K562 (cell line): ENCODE results near the gene CALD1. TPM values are rescaled to one million over a fixed set of nuclear protein-coding genes. Genes with fewer than 3 reads are reported as not detected.

Source experiments
- ATAC-seq: fragments of 200-7000 bp; cut with Tn5 transposase; 3 replicates; pipeline ENCODE4 v1.9.1; 2020; ENCODE audit warnings: moderate library complexity
- BruUV-seq: library from RNA; stranded (reverse); fragments of 400-500 nt; replicated peaks from 2 replicates; lab custom pipeline; 2021; lab: Mats Ljungman, UMichigan
- CTCF ChIA-PET: fragments of 300-600 bp; formaldehyde crosslinking; extraction: SDS; loops from one replicate; lab custom pipeline; 2021; ENCODE audit warnings: low intra/inter-chr PET ratio; lab: Yijun Ruan, JAX
- POLR2A ChIA-PET: fragments of 300-600, 350-650 bp; sonication (Branson Sonifier 250); formaldehyde crosslinking; extraction: SDS; loops from one replicate; lab custom pipeline; 2021; ENCODE audit warnings: antibody characterized with exemption, inconsistent platforms; lab: Yijun Ruan, JAX
- DNase-seq, 4 experiments: peaks; one replicate each; pipeline versions ENCODE4 v3.0.0 to v3.0.0-alpha.2; 2011 to 2018; ENCODE audit warnings: low spot score in 3 of 4, mixed read lengths in 3 of 4; ENCODE audit errors: extremely low read depth in 1 of 4
- FAIRE-seq: peaks from 2 replicates; lab custom pipeline; 2011; peaks lifted over from hg19 to GRCh38; lab: Jason Lieb, UNC
- H2AFZ ChIP-seq: 2 replicates; pipeline ENCODE4 v1.6.0; 2011; ENCODE audit warnings: low read depth, low read length, control low read depth, inconsistent platforms
- H3K27ac ChIP-seq: fragments of 200-600 bp; 3 replicates; pipeline ENCODE4 v1.8.0; 2011; ENCODE audit warnings: low read depth, mild to moderate bottlenecking, control low read depth, inconsistent platforms, low read length, moderate library complexity, mixed read lengths; ENCODE audit errors: extremely low read depth
- H3K27me3 ChIP-seq, 2 experiments: fragments of 300-600 bp in 1 of 2; 2 replicates in 1 of 2; 3 replicates in 1 of 2; pipeline versions ENCODE4 v1.6.0 to v1.8.0; 2011; ENCODE audit warnings: inconsistent platforms in 2 of 2, low read length in 2 of 2, mild to moderate bottlenecking in 1 of 2, mixed read lengths in 1 of 2, moderate library complexity in 1 of 2; ENCODE audit not compliant: control insufficient read depth in 2 of 2, insufficient read depth in 2 of 2
- H3K36me3 ChIP-seq: fragments of 300-600 bp; 3 replicates; pipeline ENCODE4 v1.8.0; 2011; ENCODE audit warnings: mild to moderate bottlenecking, low read length, inconsistent platforms; ENCODE audit not compliant: control insufficient read depth, insufficient read depth
- H3K4me1 ChIP-seq, 2 experiments: fragments of 200-600 bp in 1 of 2; replicated peaks in 1 of 2; 2 replicates in 1 of 2; 3 replicates in 1 of 2; pipeline versions ENCODE4 v1.5.1 to v1.8.0; 2011; ENCODE audit warnings: inconsistent platforms in 2 of 2, low read length in 2 of 2, mild to moderate bottlenecking in 1 of 2, mixed read lengths in 1 of 2, moderate library complexity in 1 of 2; ENCODE audit not compliant: control insufficient read depth in 2 of 2, insufficient read depth in 2 of 2
- H3K4me2 ChIP-seq: 2 replicates; pipeline ENCODE4 v1.6.1; 2011; ENCODE audit warnings: low read length, control low read depth, inconsistent platforms, mixed read lengths; ENCODE audit not compliant: insufficient read depth
- H3K4me3 ChIP-seq: fragments of 200-600 bp; sonication (generic), shearing (Covaris generic); 2 replicates; pipeline ENCODE4 v1.5.1; 2016; ENCODE audit warnings: control low read depth, inconsistent platforms
- H3K79me2 ChIP-seq: fragments of 200-600 bp; 3 replicates; pipeline ENCODE4 v1.8.0; 2011; ENCODE audit warnings: low read length, inconsistent platforms; ENCODE audit not compliant: control insufficient read depth, insufficient read depth
- H3K9ac ChIP-seq, 2 experiments: 2 replicates each; pipeline versions ENCODE4 v1.6.0 to v1.6.1; 2011; ENCODE audit warnings: low read depth in 2 of 2, low read length in 2 of 2, control low read depth in 1 of 2, inconsistent platforms in 1 of 2, mild to moderate bottlenecking in 1 of 2, mixed read lengths in 1 of 2; ENCODE audit not compliant: insufficient read depth in 1 of 2
- H3K9me1 ChIP-seq: one replicate; pipeline ENCODE4 v1.6.0; 2011; ENCODE audit warnings: inconsistent platforms, mild to moderate bottlenecking, low read length, moderate library complexity; ENCODE audit not compliant: control insufficient read depth, insufficient read depth
- H3K9me3 ChIP-seq: replicated peaks from 2 replicates; pipeline ENCODE4 v1.5.1; 2011; ENCODE audit warnings: low read depth, low read length, inconsistent platforms; ENCODE audit not compliant: control insufficient read depth, insufficient read depth
- H4K20me1 ChIP-seq: replicated peaks from 2 replicates; pipeline ENCODE4 v1.6.1; 2011; ENCODE audit warnings: low read length, inconsistent platforms, mixed read lengths; ENCODE audit not compliant: control insufficient read depth, insufficient read depth
- ARID2 ChIP-seq: fragments of 450-650 bp; IDR thresholded peaks from 2 replicates; pipeline ENCODE4 v1.6.1; 2017; ENCODE audit warnings: antibody characterized with exemption, mild to moderate bottlenecking
- BDP1 ChIP-seq: IDR thresholded peaks from 3 replicates; pipeline ENCODE4 v1.6.1; 2011; ENCODE audit not compliant: insufficient read length, insufficient read depth
- BMI1 ChIP-seq: fragments of 150-350 bp; IDR thresholded peaks from 2 replicates; pipeline ENCODE4 v1.6.1; 2014; ENCODE audit warnings: low read length
- EHMT2 ChIP-seq: fragments of 450-650 bp; IDR thresholded peaks from 2 replicates; pipeline ENCODE4 v1.6.1; 2018; ENCODE audit warnings: antibody characterized with exemption
- GABPB1 ChIP-seq: sonication (generic); formaldehyde crosslinking; IDR thresholded peaks from 2 replicates; pipeline ENCODE4 v1.8.0; 2022; ENCODE audit warnings: mild to moderate bottlenecking, missing genetic modification reagents
- HDAC2 ChIP-seq: fragments of 450-650 bp; IDR thresholded peaks from 2 replicates; pipeline ENCODE4 v1.6.1; 2016; ENCODE audit warnings: mild to moderate bottlenecking
- MCM5 ChIP-seq: fragments of 450-650 bp; IDR thresholded peaks from 2 replicates; pipeline ENCODE4 v1.6.1; 2016; ENCODE audit warnings: low read depth
- RCOR1 ChIP-seq, 2 experiments: IDR thresholded peaks; 2 replicates each; pipeline ENCODE4 v1.6.1; 2012; ENCODE audit warnings: low read depth in 2 of 2, low read length in 2 of 2, borderline replicate concordance in 1 of 2, improper control_type of control experiment in 1 of 2
- TAF1 ChIP-seq: IDR thresholded peaks from 2 replicates; pipeline ENCODE4 v1.6.1; 2011; ENCODE audit warnings: mild to moderate bottlenecking, low read length, moderate library complexity; ENCODE audit not compliant: insufficient read depth, control insufficient read depth, severe bottlenecking; ENCODE audit errors: extremely low read depth
- WHSC1 ChIP-seq: IDR thresholded peaks from one replicate; pipeline ENCODE4 v1.6.1; 2012; ENCODE audit warnings: low read length, control low read depth, inconsistent platforms
- ZNF174 ChIP-seq: fragments of 250-450 bp; sonication (Bioruptor Pico); IDR thresholded peaks from 2 replicates; pipeline ENCODE4 v1.4.0; 2020; ENCODE audit warnings: mild to moderate bottlenecking
- ZNF445 ChIP-seq: fragments of 250-450 bp; sonication (Bioruptor Pico); IDR thresholded peaks from 2 replicates; pipeline ENCODE4 v1.4.0; 2020; ENCODE audit warnings: low read depth, mild to moderate bottlenecking, moderate library complexity
- ZNF551 ChIP-seq: fragments of 250-450 bp; sonication (Bioruptor Pico); IDR thresholded peaks from 2 replicates; pipeline ENCODE4 v1.5.0; 2021; ENCODE audit warnings: mild to moderate bottlenecking, moderate library complexity
- ZSCAN32 ChIP-seq: fragments of 450-650 bp; formaldehyde crosslinking; IDR thresholded peaks from 2 replicates; pipeline ENCODE4 v1.4.0; 2020; ENCODE audit warnings: mild to moderate bottlenecking, moderate library complexity
- WGBS: fragments of 100-300 bp; shearing (Covaris generic); methylation state at CpG from one replicate; pipeline ENCODE4 v1.1.6; 2016; ENCODE audit warnings: low coverage, mixed read lengths; ENCODE audit not compliant: insufficient coverage; ENCODE audit errors: missing lambda C conversion rate; 5-methylcytosine and 5-hydroxymethylcytosine counted together
- in situ Hi-C: fragments of 300-500 bp; cut with MboI; formaldehyde crosslinking; loops from 4 replicates; pipeline ENCODE4 v1.15.0; 2018; ENCODE audit warnings: inconsistent platforms, mixed read lengths
- intact Hi-C: fragments of 100-400 bp; cut with micrococcal nuclease; formaldehyde crosslinking; loops from 2 replicates; pipeline ENCODE4 v1.14.2; 2022
- polyA plus RNA-seq, 8 experiments: library from polyadenylated mRNA; depleted of rRNA in 4 of 8; stranded (reverse) in 5 of 8; unstranded in 3 of 8; fragments of >200 nt; fragmentation: Nextera tagmentation in 2 of 8; fragmentation: Illumina TruSeq in 1 of 8; extraction: Ambion mirVana in 2 of 8; extraction: Trizol in 1 of 8; gene quantifications; 2 replicates each; pipeline versions ENCODE4 v1.2.1 to v1.2.3, GENCODE V29; 2011 to 2014; ENCODE audit warnings: inconsistent platforms in 1 of 8, missing spikeins in 1 of 8
- total RNA-seq, 7 experiments: library from RNA; depleted of rRNA in 6 of 7; stranded (reverse); fragments of >200 nt in 6 of 7; fragmentation: Illumina TruSeq in 2 of 7; extraction: Trizol in 2 of 7; gene quantifications; 2 replicates each; pipeline versions ENCODE4 v1.2.1 to v1.2.3, GENCODE V29; 2011 to 2021; ENCODE audit warnings: low replicate concordance in 1 of 7

Gene CALD1
- total and polyA plus RNA-seq, 9 of the 15 experiments (the other 6 are each of a cell fraction or from before 2014, with no cell fraction given), result 0.40 TPM; not detected in 8

GRCh38 chr7:134900166-134900982 is 120.9 kb downstream of the CALD1 start:
- TF ChIP-seq WHSC1 (no peak), TAF1 (no peak), ZNF445 (CRISPR knock-in tag) (no peak), GABPB1 (no peak), MCM5 (no peak), ZNF174 (CRISPR knock-in tag) (no peak), HDAC2 (no peak), ARID2 (no peak), RCOR1 (IDR thresholded peaks at IDR 0.05; ENCODE audit: borderline replicate concordance in 1 of 2, low read depth in 2 of 2, low read length in 2 of 2) (no peak), EHMT2 (no peak), ZSCAN32 (CRISPR knock-in tag) (no peak), ZNF551 (CRISPR knock-in tag) (no peak), BMI1 (no peak), BDP1 (no peak)
- no peaks in the 10 kb centered on the region for H4K20me1 ChIP-seq
- WGBS, result under 1% methylated on average over 9 of the region's 9 CpGs
- H3K9me1 ChIP-seq, result no peaks in the 10 kb centered on the region
- FAIRE-seq (no peak), DNase-seq (no peak), ATAC-seq (no peak)
- H3K27ac ChIP-seq, result no peak overlapping the region
- in situ Hi-C loops, result no loop called here
- ChIA-PET CTCF (interaction anchor here (0.6 kb wide), 1 partner anchor 492 kb away, joined by 3 read pairs; no protein-coding TSS in a partner anchor), POLR2A (interaction anchor here (0.6 to 1.1 kb wide), 5 partner anchors 9 to 293 kb away, joined by 3 to 5 read pairs (median 3); no protein-coding TSS in a partner anchor)
- H3K4me3 ChIP-seq, result no peak overlapping the region
- no peak overlapping the region for H2AFZ ChIP-seq
- H3K9me3 ChIP-seq, result no peaks in the 10 kb centered on the region
- H3K79me2 ChIP-seq, result no peaks in the 10 kb centered on the region
- no peaks in the 10 kb centered on the region for H3K36me3 ChIP-seq
- H3K9ac ChIP-seq, result no peak overlapping the region
- no peaks in the 10 kb centered on the region for H3K4me1 ChIP-seq
- intact Hi-C loops, result no loop called here
- H3K27me3 ChIP-seq, result peaks cover 15 to 21% of the 10 kb centered on the region in 2 experiments; a peak in 4 of 5 replicates
- H3K4me2 ChIP-seq, result no peak overlapping the region
- BruUV-seq, result no TSS peak
